OCI-LY7 (cell line): ENCODE results near the gene TMEM19. TPM values are rescaled to one million over a fixed set of nuclear protein-coding genes. Genes with fewer than 3 reads are reported as not detected.

ENCODE experiments used
- BruUV-seq: library from RNA; stranded (reverse); fragments of 400-500 nt; replicated peaks from 2 replicates; lab custom pipeline; 2021; lab: Mats Ljungman, UMichigan
- CTCF ChIA-PET: fragments of 300-600 bp; sonication (Branson Sonifier 250); formaldehyde crosslinking; loops from one replicate; lab custom pipeline; 2022; ENCODE audit warnings: antibody characterized with exemption; ENCODE audit not compliant: unreplicated experiment; lab: Charles Lee
- POLR2A ChIA-PET: fragments of 300-600 bp; sonication (Branson Sonifier 250); formaldehyde crosslinking; loops from one replicate; lab custom pipeline; 2022; ENCODE audit warnings: antibody characterized with exemption; lab: Charles Lee
- DNase-seq: peaks from one replicate; pipeline ENCODE4 v3.0.0-alpha.2; 2015; ENCODE audit warnings: low spot score
- H2AFZ ChIP-seq: fragments of 200-600 bp; sonication (generic), shearing (Covaris generic); 2 replicates; pipeline ENCODE4 v1.6.1; 2014; ENCODE audit warnings: mild to moderate bottlenecking, antibody characterized with exemption, low read length, moderate library complexity
- H3K27ac ChIP-seq: fragments of 200-600 bp; sonication (generic); 2 replicates; pipeline ENCODE4 v1.5.1; 2014; ENCODE audit warnings: mixed run types, low read depth, mild to moderate bottlenecking, moderate library complexity, low read length, inconsistent platforms; ENCODE audit not compliant: poor library complexity, severe bottlenecking
- H3K36me3 ChIP-seq: fragments of 200-600 bp; sonication (generic); 2 replicates; pipeline ENCODE4 v1.6.1; 2014; ENCODE audit warnings: mild to moderate bottlenecking, antibody characterized with exemption, low read length, moderate library complexity, mixed read lengths; ENCODE audit not compliant: insufficient read depth
- H3K4me1 ChIP-seq: fragments of 200-600 bp; sonication (generic); 2 replicates; pipeline ENCODE4 v1.5.1; 2014; ENCODE audit warnings: mild to moderate bottlenecking, low read length; ENCODE audit not compliant: insufficient read depth, poor library complexity, severe bottlenecking
- H3K4me2 ChIP-seq: fragments of 200-600 bp; sonication (generic); 2 replicates; pipeline ENCODE4 v1.6.1; 2014; ENCODE audit warnings: mild to moderate bottlenecking, low read length
- H3K4me3 ChIP-seq: fragments of 200-600 bp; sonication (generic); 2 replicates; pipeline ENCODE4 v1.5.1; 2014; ENCODE audit warnings: mild to moderate bottlenecking, low read depth, low read length; ENCODE audit not compliant: poor library complexity, severe bottlenecking
- H3K79me2 ChIP-seq: fragments of 200-600 bp; sonication (generic); 2 replicates; pipeline ENCODE4 v1.6.1; 2016; ENCODE audit warnings: low read depth, mild to moderate bottlenecking, low read length, moderate library complexity, mixed read lengths; ENCODE audit not compliant: insufficient read depth
- H3K9me2 ChIP-seq: fragments of 200-600 bp; sonication (generic); 2 replicates; pipeline ENCODE4 v1.6.1; 2016; ENCODE audit warnings: mild to moderate bottlenecking, low read length, mixed read lengths; ENCODE audit not compliant: insufficient read depth
- H3K9me3 ChIP-seq: fragments of 200-600 bp; sonication (generic); 2 replicates; pipeline ENCODE4 v1.6.1; 2014; ENCODE audit warnings: mild to moderate bottlenecking, mixed run types, low read length, mixed read lengths
- H4K20me1 ChIP-seq: fragments of 200-600 bp; sonication (generic); 2 replicates; pipeline ENCODE4 v1.6.1; 2014; ENCODE audit warnings: mild to moderate bottlenecking, antibody characterized with exemption, low read length, moderate library complexity, mixed read lengths; ENCODE audit not compliant: insufficient read depth
- CTCF ChIP-seq: fragments of 200-600 bp; sonication (generic); conservative IDR thresholded peaks from 2 replicates; pipeline ENCODE4 v1.5.1; 2014; ENCODE audit warnings: mild to moderate bottlenecking, antibody characterized with exemption, low read length, moderate library complexity, mixed read lengths
- EZH2phosphoT487 ChIP-seq: fragments of 200-600 bp; sonication (generic); IDR thresholded peaks from 2 replicates; pipeline ENCODE4 v1.6.1; 2018; ENCODE audit warnings: low read depth, borderline replicate concordance, mild to moderate bottlenecking, mixed run types, antibody characterized with exemption, low read length, moderate library complexity, mixed read lengths
- intact Hi-C: fragments of 100-400 bp; cut with micrococcal nuclease; formaldehyde crosslinking; loops from one replicate; pipeline ENCODE4 v1.10.0; 2022; ENCODE audit not compliant: unreplicated experiment
- total RNA-seq, 2 experiments: library from RNA; depleted of rRNA in 1 of 2; stranded (reverse); fragments of >200 nt in 1 of 2; shearing (Covaris generic) in 1 of 2; gene quantifications; 2 replicates each; pipeline ENCODE4 v1.2.3, GENCODE V29; 2014 to 2022

TMEM19 gene
- total RNA-seq, 2 experiments from 2014 or later = 38.3 to 40.4 TPM

GRCh38 chr12:71704920-71705319, 19.0 kb downstream of the TMEM19 start:
- no peak overlapping the region for H3K27ac ChIP-seq
- H3K79me2 ChIP-seq = no peaks in the 10 kb centered on the region
- no peaks in the 10 kb centered on the region for H3K9me3 ChIP-seq
- no peak overlapping the region for H3K4me3 ChIP-seq
- ChIA-PET POLR2A (no interaction called here), CTCF (no interaction called here)
- H3K4me1 ChIP-seq = no peaks in the 10 kb centered on the region
- no peaks in the 10 kb centered on the region for H4K20me1 ChIP-seq
- H3K36me3 ChIP-seq = peaks cover 77% of the 10 kb centered on the region
- no peaks in the 10 kb centered on the region for H3K9me2 ChIP-seq
- BruUV-seq = no TSS peak
- H2AFZ ChIP-seq = no peak overlapping the region
- no peak overlapping the region for H3K4me2 ChIP-seq
- no peak for DNase-seq
- intact Hi-C loops = no loop called here
- TF ChIP-seq EZH2phosphoT487 = no peak
- TF ChIP-seq CTCF = no peak

GRCh38 chr12:71708658-71709057, 22.8 kb downstream of the TMEM19 start:
- no peaks in the 10 kb centered on the region for H4K20me1 ChIP-seq
- peaks cover 8% of the 10 kb centered on the region; the same call in 1 of the 2 replicates for H3K9me3 ChIP-seq
- H3K4me2 ChIP-seq = no peak overlapping the region
- POLR2A ChIA-PET = interaction anchor here (2.7 kb wide), 1 partner anchor 23 kb away, joined by 16 read pairs; the partner anchor contains the start of gene TMEM19
- H3K27ac ChIP-seq = no peak overlapping the region
- no peaks in the 10 kb centered on the region for H3K9me2 ChIP-seq
- H2AFZ ChIP-seq = no peak overlapping the region
- no peak overlapping the region for H3K4me3 ChIP-seq
- intact Hi-C loops = no loop called here
- no TSS peak for BruUV-seq
- peaks cover 44% of the 10 kb centered on the region for H3K36me3 ChIP-seq
- TF ChIP-seq CTCF = no peak
- TF ChIP-seq EZH2phosphoT487 = no peak
- DNase-seq = no peak
- CTCF ChIA-PET = interaction anchor here (0.5 kb wide), 1 partner anchor 138 kb away, joined by 3 read pairs; no protein-coding TSS in a partner anchor
- H3K4me1 ChIP-seq = no peaks in the 10 kb centered on the region
- H3K79me2 ChIP-seq = no peaks in the 10 kb centered on the region

GRCh38 chr12:71710276-71711125, 24.6 kb downstream of the TMEM19 start:
- no TSS peak for BruUV-seq
- no peak for DNase-seq
- POLR2A ChIA-PET = interaction anchor here (0.9 kb wide), 1 partner anchor 15 kb away, joined by 3 read pairs; no protein-coding TSS in a partner anchor
- no peak overlapping the region for H3K4me3 ChIP-seq
- H2AFZ ChIP-seq = no peak overlapping the region
- no peak overlapping the region for H3K27ac ChIP-seq
- intact Hi-C loops = no loop called here
- peaks cover 8% of the 10 kb centered on the region; the same call in 1 of the 2 replicates for H3K9me3 ChIP-seq
- TF ChIP-seq EZH2phosphoT487 (no peak), CTCF (no peak)
- no peak overlapping the region for H3K4me2 ChIP-seq
- no peaks in the 10 kb centered on the region for H4K20me1 ChIP-seq
- CTCF ChIA-PET = no interaction called here
- no peaks in the 10 kb centered on the region for H3K4me1 ChIP-seq
- H3K79me2 ChIP-seq = no peaks in the 10 kb centered on the region
- peaks cover 26% of the 10 kb centered on the region for H3K36me3 ChIP-seq
- no peaks in the 10 kb centered on the region for H3K9me2 ChIP-seq
